HepG2 (cell line): ENCODE measurements around the gene COMMD1. TPM values are rescaled to one million over a fixed set of nuclear protein-coding genes. Genes with fewer than 3 reads are reported as not detected.

Experiments used
- ATAC-seq: fragments of 200-7000 bp; cut with Tn5 transposase; 3 replicates; pipeline ENCODE4 v1.9.1; 2020; ENCODE audit warnings: mild to moderate bottlenecking, moderate library complexity
- BruUV-seq: library from RNA; stranded (reverse); fragments of 400-500 nt; replicated peaks from 2 replicates; lab custom pipeline; 2021; lab: Mats Ljungman, UMichigan
- CTCF ChIA-PET: fragments of 300-600 bp; formaldehyde crosslinking; extraction: SDS; loops from one replicate; lab custom pipeline; 2021; ENCODE audit warnings: low total read pairs, inconsistent platforms, low intra/inter-chr PET ratio; lab: Yijun Ruan, JAX
- POLR2A ChIA-PET: fragments of 350-600 bp; sonication (Branson Sonifier 250); formaldehyde crosslinking; loops from one replicate; lab custom pipeline; 2020; ENCODE audit warnings: antibody characterized with exemption, inconsistent platforms; lab: Yijun Ruan, JAX
- DNase-seq: peaks from one replicate; pipeline ENCODE4 v3.0.0-alpha.2; 2015; ENCODE audit warnings: low spot score
- FAIRE-seq: peaks from 3 replicates; lab custom pipeline; 2011; peaks lifted over from hg19 to GRCh38; lab: Jason Lieb, UNC
- H2AFZ ChIP-seq: one replicate; pipeline ENCODE4 v1.6.1; 2011; ENCODE audit warnings: low read length, inconsistent platforms
- H3K27ac ChIP-seq: fragments of 300-600 bp; 3 replicates; pipeline ENCODE4 v1.8.0; 2011; ENCODE audit warnings: mixed run types, mild to moderate bottlenecking, mixed read lengths, low read length, inconsistent platforms; ENCODE audit not compliant: insufficient read depth; ENCODE audit errors: extremely low read length
- H3K27me3 ChIP-seq, 2 experiments: fragments of 200-600 bp in 1 of 2; 2 replicates in 1 of 2; 3 replicates in 1 of 2; pipeline versions ENCODE4 v1.6.0 to v1.8.0; 2011; ENCODE audit warnings: low read length in 2 of 2, mild to moderate bottlenecking in 2 of 2, moderate library complexity in 2 of 2, inconsistent platforms in 1 of 2; ENCODE audit not compliant: insufficient read depth in 2 of 2, control insufficient read depth in 1 of 2
- H3K36me3 ChIP-seq, 2 experiments: fragments of 200-600 bp in 1 of 2; replicated peaks in 1 of 2; 2 replicates in 1 of 2; 3 replicates in 1 of 2; pipeline versions ENCODE4 v1.5.1 to v1.8.0; 2011; ENCODE audit warnings: low read length in 2 of 2, inconsistent platforms in 1 of 2; ENCODE audit not compliant: insufficient read depth in 2 of 2, control insufficient read depth in 1 of 2
- H3K4me1 ChIP-seq: 2 replicates; pipeline ENCODE4 v1.5.1; 2012; ENCODE audit warnings: low read length, inconsistent platforms; ENCODE audit not compliant: insufficient read depth
- H3K4me2 ChIP-seq: 2 replicates; pipeline ENCODE4 v1.6.0; 2011; ENCODE audit warnings: low read depth, low read length, inconsistent platforms
- H3K4me3 ChIP-seq, 3 experiments: fragments of 200-600 bp in 1 of 3; sonication (generic), shearing (Covaris generic) in 1 of 3; replicated peaks in 1 of 3; 2 replicates each; pipeline ENCODE4 v1.5.1; 2011 to 2016; ENCODE audit warnings: low read length in 3 of 3, inconsistent platforms in 2 of 3, low read depth in 2 of 3, mild to moderate bottlenecking in 2 of 3, control low read depth in 1 of 3, mixed read lengths in 1 of 3; ENCODE audit not compliant: insufficient read depth in 1 of 3
- H3K79me2 ChIP-seq: one replicate; pipeline ENCODE4 v1.6.1; 2011; ENCODE audit warnings: low read length, inconsistent platforms; ENCODE audit not compliant: insufficient read depth
- H3K9ac ChIP-seq: 2 replicates; pipeline ENCODE4 v1.6.0; 2011; ENCODE audit warnings: mild to moderate bottlenecking, low read depth, low read length, inconsistent platforms; ENCODE audit not compliant: insufficient read depth
- H3K9me3 ChIP-seq: 2 replicates; pipeline ENCODE4 v1.5.1; 2012; ENCODE audit warnings: mild to moderate bottlenecking, low read length
- H4K20me1 ChIP-seq: 2 replicates; pipeline ENCODE4 v1.6.0; 2011; ENCODE audit warnings: inconsistent platforms, mild to moderate bottlenecking, low read length, moderate library complexity; ENCODE audit not compliant: insufficient read depth
- ERF ChIP-seq: IDR thresholded peaks from 2 replicates; pipeline ENCODE4 v1.6.1; 2018; ENCODE audit warnings: missing biosample characterization, missing genetic modification reagents
- MAFG ChIP-seq: sonication (generic); formaldehyde crosslinking; IDR thresholded peaks from 2 replicates; pipeline ENCODE4 v1.5.1; 2020; ENCODE audit warnings: mild to moderate bottlenecking, missing genetic modification reagents
- RARG ChIP-seq: sonication (generic); formaldehyde crosslinking; IDR thresholded peaks from 2 replicates; pipeline ENCODE4 v1.4.0; 2020; ENCODE audit warnings: low read depth, mild to moderate bottlenecking, missing genetic modification reagents
- SETDB1 ChIP-seq: sonication (generic); formaldehyde crosslinking; IDR thresholded peaks from 2 replicates; pipeline ENCODE4 v1.5.1; 2020; ENCODE audit warnings: missing genetic modification reagents, mild to moderate bottlenecking, borderline replicate concordance
- SOX6 ChIP-seq, 2 experiments: fragments of 450-650 bp in 1 of 2; sonication (generic) in 1 of 2; formaldehyde crosslinking in 1 of 2; IDR thresholded peaks; 2 replicates each; pipeline versions ENCODE4 v1.4.0 to v1.6.1; 2017 to 2020; ENCODE audit warnings: antibody characterized with exemption in 1 of 2, mild to moderate bottlenecking in 1 of 2, missing genetic modification reagents in 1 of 2
- ZNF496 ChIP-seq: sonication (generic); formaldehyde crosslinking; IDR thresholded peaks from 2 replicates; pipeline ENCODE4 v1.8.1; 2023; ENCODE audit warnings: mild to moderate bottlenecking, moderate library complexity, missing genetic modification reagents; ENCODE audit not compliant: insufficient replicate concordance
- ZNF549 ChIP-seq: sonication (generic); formaldehyde crosslinking; IDR thresholded peaks from 2 replicates; pipeline ENCODE4 v1.5.0; 2020; ENCODE audit warnings: missing genetic modification reagents
- ZNF672 ChIP-seq: sonication (generic); formaldehyde crosslinking; IDR thresholded peaks from 2 replicates; pipeline ENCODE4 v1.8.1; 2022; ENCODE audit warnings: missing genetic modification reagents
- WGBS: methylation state at CpG from one replicate; pipeline ENCODE4 v1.1.6; 2017; ENCODE audit warnings: low lambda C conversion rate; 5-methylcytosine and 5-hydroxymethylcytosine counted together
- in situ Hi-C: cut with HindIII; loops from 2 replicates; pipeline ENCODE4 v1.10.0; 2017; ENCODE audit warnings: low pct_unique_long_range_greater_than_20kb; ENCODE audit not compliant: extremely low pct_ligation_motif_present
- intact Hi-C: fragments of 100-400 bp; cut with micrococcal nuclease; formaldehyde crosslinking; loops from one replicate; pipeline ENCODE4 v1.10.0; 2022; ENCODE audit not compliant: unreplicated experiment
- polyA plus RNA-seq, 8 experiments: library from polyadenylated mRNA; depleted of rRNA in 3 of 8; stranded (reverse) in 7 of 8; unstranded in 1 of 8; fragments of >200 nt; fragmentation: Illumina TruSeq in 4 of 8; extraction: Trizol in 4 of 8; gene quantifications; 2 replicates each; pipeline versions ENCODE4 v1.2.1 to v1.2.3, GENCODE V29; 2011 to 2016; ENCODE audit warnings: low read depth in 4 of 8, missing spikeins in 1 of 8, mixed read lengths in 1 of 8; ENCODE audit not compliant: insufficient read depth in 1 of 8
- total RNA-seq, 5 experiments: library from RNA; depleted of rRNA; stranded (reverse); fragments of >200 nt; fragmentation: Illumina TruSeq; extraction: Trizol; gene quantifications; 2 replicates each; pipeline ENCODE4 v1.2.3, GENCODE V29; 2016; ENCODE audit warnings: low read depth in 1 of 5
- TF ChIP-seq, protein P1 (sequence below): sonication (generic); formaldehyde crosslinking; IDR thresholded peaks from 2 replicates; pipeline ENCODE4 v1.9.0; 2021; ENCODE audit warnings: missing genetic modification reagents, mild to moderate bottlenecking, borderline replicate concordance
- TF ChIP-seq, protein P2 (sequence below): sonication (generic); formaldehyde crosslinking; IDR thresholded peaks from 2 replicates; pipeline ENCODE4 v1.5.0; 2020; ENCODE audit warnings: missing genetic modification reagents, mild to moderate bottlenecking, borderline replicate concordance

The COMMD1 gene
- total and polyA plus RNA-seq, 2 of the 13 experiments (the other 11 are each of a cell fraction or from before 2014, with no cell fraction given): 25.7 to 105 TPM

DNA sequence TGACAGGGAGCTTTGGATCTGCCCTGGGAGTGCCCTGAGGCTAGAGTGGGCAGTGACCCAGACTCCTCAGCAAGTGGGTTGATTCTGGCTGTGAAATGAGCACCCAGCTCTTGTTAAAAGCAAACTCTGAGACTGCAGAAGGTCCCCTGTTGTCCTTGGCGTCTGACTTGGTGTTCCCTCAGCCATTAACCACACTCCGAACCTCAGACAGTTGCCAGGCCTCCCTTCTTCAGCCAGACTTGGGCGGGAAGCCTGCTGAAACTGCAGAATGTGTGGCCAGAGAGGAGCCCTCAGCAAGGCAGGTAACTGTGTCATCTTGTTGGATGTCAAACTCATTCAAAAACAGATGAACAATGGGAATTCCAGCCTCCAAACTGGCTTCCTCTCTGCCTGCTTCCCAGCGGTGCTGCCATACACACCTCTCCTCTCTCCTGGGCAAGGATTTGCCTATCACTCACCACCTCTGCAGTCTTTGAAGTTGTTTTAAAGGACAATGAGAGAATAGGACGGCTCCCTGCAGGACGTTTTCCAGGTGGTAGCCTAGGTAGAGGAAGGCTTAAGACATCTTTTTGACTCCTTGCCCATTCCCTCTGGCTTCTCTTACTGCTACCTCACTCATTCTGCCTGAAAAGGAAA lies 251.5 kb downstream of the COMMD1 start:
- POLR2A ChIA-PET: no interaction called here
- no peak overlapping the region for H3K4me2 ChIP-seq
- FAIRE-seq (no peak), DNase-seq (no peak), ATAC-seq (no peak; the same call in 1 of the 3 replicates)
- no peak overlapping the region for H3K9ac ChIP-seq
- H3K27me3 ChIP-seq: no peaks in the 10 kb centered on the region
- no peak overlapping the region for H3K27ac ChIP-seq
- no peaks in the 10 kb centered on the region for H3K79me2 ChIP-seq
- no TSS peak for BruUV-seq
- CTCF ChIA-PET: no interaction called here
- peaks cover 14% of the 10 kb centered on the region for H3K4me1 ChIP-seq
- 37% methylated on average over 4 of the region's 6 CpGs for WGBS
- H4K20me1 ChIP-seq: no peaks in the 10 kb centered on the region
- TF ChIP-seq SETDB1 (CRISPR knock-in tag) (no peak), RARG (CRISPR knock-in tag) (no peak), SOX6 (IDR thresholded peaks at IDR 0.05) (no peak), SOX6 (CRISPR knock-in tag; IDR thresholded peaks at IDR 0.05) (no peak), ERF (no peak), ZNF672 (CRISPR knock-in tag) (no peak), ZNF496 (CRISPR knock-in tag) (no peak), MAFG (CRISPR knock-in tag) (no peak), ZNF549 (no peak)
- TF ChIP-seq, protein P1, sequence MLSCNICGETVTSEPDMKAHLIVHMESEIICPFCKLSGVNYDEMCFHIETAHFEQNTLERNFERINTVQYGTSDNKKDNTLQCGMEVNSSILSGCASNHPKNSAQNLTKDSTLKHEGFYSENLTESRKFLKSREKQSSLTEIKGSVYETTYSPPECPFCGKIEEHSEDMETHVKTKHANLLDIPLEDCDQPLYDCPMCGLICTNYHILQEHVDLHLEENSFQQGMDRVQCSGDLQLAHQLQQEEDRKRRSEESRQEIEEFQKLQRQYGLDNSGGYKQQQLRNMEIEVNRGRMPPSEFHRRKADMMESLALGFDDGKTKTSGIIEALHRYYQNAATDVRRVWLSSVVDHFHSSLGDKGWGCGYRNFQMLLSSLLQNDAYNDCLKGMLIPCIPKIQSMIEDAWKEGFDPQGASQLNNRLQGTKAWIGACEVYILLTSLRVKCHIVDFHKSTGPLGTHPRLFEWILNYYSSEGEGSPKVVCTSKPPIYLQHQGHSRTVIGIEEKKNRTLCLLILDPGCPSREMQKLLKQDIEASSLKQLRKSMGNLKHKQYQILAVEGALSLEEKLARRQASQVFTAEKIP (CRISPR knock-in tag): no peak
- TF ChIP-seq, protein P2, sequence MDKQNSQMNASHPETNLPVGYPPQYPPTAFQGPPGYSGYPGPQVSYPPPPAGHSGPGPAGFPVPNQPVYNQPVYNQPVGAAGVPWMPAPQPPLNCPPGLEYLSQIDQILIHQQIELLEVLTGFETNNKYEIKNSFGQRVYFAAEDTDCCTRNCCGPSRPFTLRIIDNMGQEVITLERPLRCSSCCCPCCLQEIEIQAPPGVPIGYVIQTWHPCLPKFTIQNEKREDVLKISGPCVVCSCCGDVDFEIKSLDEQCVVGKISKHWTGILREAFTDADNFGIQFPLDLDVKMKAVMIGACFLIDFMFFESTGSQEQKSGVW: no peak
- no peak overlapping the region for H3K4me3 ChIP-seq
- H2AFZ ChIP-seq: no peak overlapping the region
- H3K36me3 ChIP-seq: no peaks in the 10 kb centered on the region
- H3K9me3 ChIP-seq: no peaks in the 10 kb centered on the region
- in situ Hi-C loops: no loop called here
- intact Hi-C loops: no loop called here
